Astrocyte of the spinal cord (primary cell): Measurements from ENCODE around the gene DYNLT1.
"Not testable (repeated sequence)": the region's sequence is repeated elsewhere in the genome, so short reads cannot be mapped to it uniquely, and the experiment has no call there.

Experiments used
- DNase-seq: peaks from one replicate; pipeline ENCODE4 v3.0.0; 2011; ENCODE audit warnings: low read depth, low spot score
- H3K4me3 ChIP-seq: 2 replicates; pipeline ENCODE4 v1.5.1; 2011; ENCODE audit warnings: low read depth, mild to moderate bottlenecking, low read length, moderate library complexity
- CTCF ChIP-seq: IDR thresholded peaks from 2 replicates; pipeline ENCODE4 v1.5.1; 2012; ENCODE audit warnings: low read depth, mild to moderate bottlenecking, low read length, inconsistent platforms
- in situ Hi-C: cut with HindIII; loops from 2 replicates; pipeline ENCODE4 v1.10.0; 2017; ENCODE audit warnings: low sequenced_read_pairs

DYNLT1 gene

GRCh38 chr6:158639056-158639455, 5.5 kb downstream of the DYNLT1 start:
- DNase-seq: no peak
- TF ChIP-seq CTCF: no peak
- in situ Hi-C loops: no loop called here
- no peak overlapping the region for H3K4me3 ChIP-seq

- no peak for TF ChIP-seq CTCF
- DNase-seq: no peak
- in situ Hi-C loops: no loop called here
- H3K4me3 ChIP-seq: no peak overlapping the region
Measured at GRCh38 chr6:158638324-158638854, 6.2 kb downstream of the DYNLT1 start.

- in situ Hi-C loops: no loop called here
- H3K4me3 ChIP-seq: no peak overlapping the region
- TF ChIP-seq CTCF: no peak
- DNase-seq: no peak
Measured at GRCh38 chr6:158636778-158637177, 7.8 kb downstream of the DYNLT1 start.

- no peak for DNase-seq
- no peak overlapping the region for H3K4me3 ChIP-seq
- in situ Hi-C loops: no loop called here
- no peak for TF ChIP-seq CTCF
Measured at GRCh38 chr6:158635427-158636073, 9.0 kb downstream of the DYNLT1 start.

- DNase-seq: no peak
- in situ Hi-C loops: no loop called here
- no peak for TF ChIP-seq CTCF
- no peak overlapping the region for H3K4me3 ChIP-seq
Measured at GRCh38 chr6:158634695-158635426, 9.7 kb downstream of the DYNLT1 start.

- H3K4me3 ChIP-seq: no peak overlapping the region
- in situ Hi-C loops: no loop called here
- no peak for DNase-seq
- TF ChIP-seq CTCF: no peak
Measured at GRCh38 chr6:158633127-158633526, 11.4 kb downstream of the DYNLT1 start.

GRCh38 chr6:158632538-158633119, 11.9 kb downstream of the DYNLT1 start:
- DNase-seq, in situ Hi-C loops, H3K4me3 ChIP-seq: not testable (repeated sequence)
